Adrenal gland (tissue), 12 donors: ENCODE data around the gene ADAMTS6. TPM values are rescaled to one million over a fixed set of nuclear protein-coding genes. Genes with fewer than 3 reads are reported as not detected.
"Not testable (repeated sequence)": the region's sequence is repeated elsewhere in the genome, so short reads cannot be mapped to it uniquely, and the experiment has no call there.

Experiments
- DNase-seq, 7 donors: peaks; one replicate each; pipeline ENCODE4 v3.0.0-alpha.2; 2019 to 2020
- H3K27ac ChIP-seq, 5 donors: fragments of 200-600 bp; sonication (generic) in 4 of 5; 1 replicate in 3 of 5; 2 replicates in 2 of 5; pipeline versions ENCODE4 v1.5.1 to v1.8.0; 2016 to 2020; ENCODE audit warnings: mild to moderate bottlenecking in 1 of 5
- H3K27me3 ChIP-seq: fragments of 200-600 bp; 2 replicates; pipeline ENCODE4 v1.8.0; 2021
- H3K36me3 ChIP-seq, 2 donors: fragments of 200-600 bp; replicated peaks in 1 of 2; 1 replicate in 1 of 2; 2 replicates in 1 of 2; pipeline versions ENCODE4 v1.5.1 to v1.8.0; 2018 to 2022
- H3K4me1 ChIP-seq, 2 donors: fragments of 200-600 bp; replicated peaks in 1 of 2; 1 replicate in 1 of 2; 2 replicates in 1 of 2; pipeline versions ENCODE4 v1.5.1 to v1.8.0; 2018 to 2021
- H3K4me3 ChIP-seq, 4 donors: fragments of 200-600 bp; sonication (generic) in 3 of 4; one replicate each; pipeline ENCODE4 v1.5.1; 2016 to 2018
- H3K9me3 ChIP-seq, 3 donors: fragments of 200-600 bp; sonication (generic) in 1 of 3; replicated peaks in 1 of 3; 1 replicate in 2 of 3; 2 replicates in 1 of 3; pipeline versions ENCODE4 v1.5.1 to v1.8.0; 2016 to 2021
- CTCF ChIP-seq, 6 experiments: fragments of 450-650 bp in 4 of 6; fragments of 200-600 bp in 2 of 6; sonication (generic) in 1 of 6; IDR thresholded peaks; 1 replicate in 5 of 6; 2 replicates in 1 of 6; pipeline versions ENCODE4 v1.5.1 to v1.8.0; 2016 to 2021; ENCODE audit warnings: antibody characterized with exemption in 6 of 6, mild to moderate bottlenecking in 2 of 6, moderate library complexity in 1 of 6
- POLR2A ChIP-seq, 2 donors: fragments of 450-650 bp; IDR thresholded peaks; one replicate each; pipeline ENCODE4 v1.6.1; 2017; ENCODE audit warnings: antibody characterized with exemption in 2 of 2, mild to moderate bottlenecking in 2 of 2, moderate library complexity in 1 of 2
- WGBS, 4 donors: extraction: QIAGEN DNeasy Blood & Tissue Kit in 2 of 4; methylation state at CpG; one replicate each; pipeline versions ENCODE4 v1.1.5 to v1.1.7; 2013 to 2017; 5-methylcytosine and 5-hydroxymethylcytosine counted together
- intact Hi-C, 2 donors: fragments of 100-400 bp; cut with DNase I; formaldehyde crosslinking; loops; one replicate each; pipeline versions ENCODE4 v1.14.1 to v1.15.0; 2022 to 2023
- polyA plus RNA-seq, 3 donors: library from polyadenylated mRNA; stranded (reverse); fragments of 200-250 nt in 2 of 3; fragments of 350-450 nt in 1 of 3; fragmentation: Illumina TruSeq in 1 of 3; extraction: RNeasy Lipid Tissue Mini Kit (QIAGEN cat#74804) in 1 of 3; gene quantifications; one replicate each; pipeline ENCODE4 v1.2.3, GENCODE V29; 2013 to 2014
- total RNA-seq, 9 donors: library from RNA; depleted of rRNA in 4 of 9; stranded (reverse); fragments of >200 nt in 4 of 9; fragments of 120-200 nt in 1 of 9; fragmentation: NEBNext Ultra II Directional in 1 of 9; extraction: Animal tissue kit (Norgen Biotek cat#: 25700) in 1 of 9; gene quantifications; one replicate each; pipeline versions ENCODE4 v1.1.0 to v1.2.4, GENCODE V29; 2013 to 2023
- donor health status: healthy with polysubstance abuse.
- donor health status: Bipolar disorder and iron deficiency.
- donor health status: DM: yes; HTN: yes; CAD: no.
- donor health status: DM: no; HTN: no; CAD: no.
- donor health status: DM: no; HTN: no; CAD: no.
- donor health status: DM: yes; HTN: yes; CAD: no.

The ADAMTS6 gene
- total and polyA plus RNA-seq, 12 donors, result 0.24 to 11.9 (median 0.89) TPM

GRCh38 chr5:65186646-65187227, 295.0 kb downstream of the ADAMTS6 start:
- no peaks in the 10 kb centered on the region for H3K9me3 ChIP-seq
- no peak for DNase-seq
- no peak overlapping the region for H3K4me3 ChIP-seq
- no peak overlapping the region for H3K27ac ChIP-seq
- no peak for TF ChIP-seq POLR2A (IDR thresholded peaks at IDR 0.05)
- TF ChIP-seq CTCF (IDR thresholded peaks at IDR 0.05), result no peak
- no peaks in the 10 kb centered on the region for H3K36me3 ChIP-seq
- no peaks in the 10 kb centered on the region for H3K27me3 ChIP-seq
- 59 to 71% (median 65%) methylated on average over 2 of the region's 2 CpGs for WGBS, 4 donors
- intact Hi-C loops, result no loop called here
- H3K4me1 ChIP-seq, result no peaks in the 10 kb centered on the region

GRCh38 chr5:65185468-65185867, 296.3 kb downstream of the ADAMTS6 start:
- 83 to 100% (median 89%) methylated on average over 1 of the region's 1 CpG for WGBS, 4 donors
- intact Hi-C loops, result no loop called here

GRCh38 chr5:65184780-65185179, 296.9 kb downstream of the ADAMTS6 start:
- Histone ChIP-seq H3K4me1 (no peaks in the 10 kb centered on the region), H3K36me3 (no peaks in the 10 kb centered on the region), H3K9me3 (no peaks in the 10 kb centered on the region), H3K27ac (no peak overlapping the region), H3K4me3 (no peak overlapping the region), H3K27me3 (no peaks in the 10 kb centered on the region)
- TF ChIP-seq POLR2A (IDR thresholded peaks at IDR 0.05) (no peak), CTCF (IDR thresholded peaks at IDR 0.05) (no peak)
- intact Hi-C loops, result no loop called here
- 70 to 88% (median 85%) methylated on average over 5 of the region's 5 CpGs for WGBS, 4 donors
- no peak for DNase-seq

More at GRCh38 chr5:65185468-65185867, 296.3 kb downstream of the ADAMTS6 start:
- no peaks in the 10 kb centered on the region for H3K9me3 ChIP-seq
- TF ChIP-seq POLR2A (IDR thresholded peaks at IDR 0.05), result no peak
- no peaks in the 10 kb centered on the region for H3K27me3 ChIP-seq
- H3K4me1 ChIP-seq, result no peaks in the 10 kb centered on the region
- DNase-seq, result no peak
- H3K36me3 ChIP-seq, result no peaks in the 10 kb centered on the region
- H3K27ac ChIP-seq, result no peak overlapping the region
- no peak overlapping the region for H3K4me3 ChIP-seq

GRCh38 chr5:65174231-65174630, 307.5 kb downstream of the ADAMTS6 start:
- intact Hi-C loops, result not testable (repeated sequence)

GRCh38 chr5:65173130-65173525, 308.6 kb downstream of the ADAMTS6 start:
- H3K4me1 ChIP-seq, result no peaks in the 10 kb centered on the region
- H3K36me3 ChIP-seq, result no peaks in the 10 kb centered on the region
- DNase-seq, result no peak
- H3K4me3 ChIP-seq, result no peak overlapping the region
- no peaks in the 10 kb centered on the region for H3K27me3 ChIP-seq
- intact Hi-C loops, result no loop called here
- H3K9me3 ChIP-seq, result no peaks in the 10 kb centered on the region
- H3K27ac ChIP-seq, result no peak overlapping the region
- 69 to 83% (median 80%) methylated on average over 5 of the region's 5 CpGs for WGBS, 4 donors
- no peak for TF ChIP-seq CTCF (IDR thresholded peaks at IDR 0.05)
- TF ChIP-seq POLR2A (IDR thresholded peaks at IDR 0.05), result no peak

More at GRCh38 chr5:65174231-65174630, 307.5 kb downstream of the ADAMTS6 start:
- DNase-seq, H3K36me3 ChIP-seq, H3K27ac ChIP-seq, H3K27me3 ChIP-seq, H3K9me3 ChIP-seq, H3K4me3 ChIP-seq, H3K4me1 ChIP-seq: not testable (repeated sequence)
- WGBS, 4 donors, result 90 to 98% (median 97%) methylated on average over 17 to 18 of the region's 18 CpGs
